GM12865 (cell line): ENCODE data around the gene TSC22D3.

ENCODE experiments used
- DNase-seq: peaks from one replicate; pipeline ENCODE4 v3.0.0; 2010; ENCODE audit warnings: low read depth
- H3K4me3 ChIP-seq: 2 replicates; pipeline ENCODE4 v1.5.1; 2011; ENCODE audit warnings: mild to moderate bottlenecking, low read depth, low read length, control low read depth
- TF ChIP-seq, protein P1 (sequence below): IDR thresholded peaks from 2 replicates; pipeline ENCODE4 v1.5.1; 2011; ENCODE audit warnings: low read length, control low read depth, low read depth, inconsistent platforms; ENCODE audit not compliant: insufficient read depth; ENCODE audit errors: missing control alignments

Gene TSC22D3

DNA sequence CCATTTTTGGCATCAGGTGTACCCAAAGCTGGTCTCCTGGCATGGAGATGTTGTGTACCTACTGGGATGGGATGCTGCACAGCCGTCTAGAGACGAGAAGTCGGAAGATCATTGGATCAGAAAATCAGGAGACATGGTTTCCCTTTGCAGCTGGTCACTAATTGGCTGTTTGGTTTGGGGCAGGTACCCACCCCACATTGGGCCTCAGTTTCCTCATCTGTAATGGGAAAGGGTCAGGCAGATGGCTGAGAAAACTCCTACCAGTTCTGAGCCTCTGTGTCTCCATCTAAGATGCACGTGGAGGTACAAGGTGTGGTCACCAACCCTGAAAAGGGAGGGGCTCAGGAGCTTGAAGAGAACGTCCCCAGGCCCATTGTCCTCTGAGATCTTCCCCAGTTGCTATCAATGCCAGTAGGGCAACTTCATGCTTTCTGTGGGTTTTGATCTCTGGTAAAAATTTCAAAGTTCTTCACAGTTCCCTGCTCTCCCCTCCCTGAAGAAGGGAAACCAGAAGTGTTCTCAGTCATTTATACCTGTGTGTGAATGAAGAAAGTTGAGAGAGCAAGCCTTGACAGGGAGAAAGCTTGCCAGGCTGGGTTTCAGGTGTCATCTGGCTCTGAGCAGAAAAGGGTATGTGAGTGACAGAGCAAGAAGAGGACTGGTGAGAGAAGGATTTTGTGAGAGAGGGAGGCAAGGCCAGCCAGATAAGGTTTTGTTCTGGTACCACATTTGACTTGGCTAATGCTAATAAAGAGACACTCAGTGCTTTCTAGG, 15.1 kb downstream of the TSC22D3 start:
- TF ChIP-seq, protein P1, sequence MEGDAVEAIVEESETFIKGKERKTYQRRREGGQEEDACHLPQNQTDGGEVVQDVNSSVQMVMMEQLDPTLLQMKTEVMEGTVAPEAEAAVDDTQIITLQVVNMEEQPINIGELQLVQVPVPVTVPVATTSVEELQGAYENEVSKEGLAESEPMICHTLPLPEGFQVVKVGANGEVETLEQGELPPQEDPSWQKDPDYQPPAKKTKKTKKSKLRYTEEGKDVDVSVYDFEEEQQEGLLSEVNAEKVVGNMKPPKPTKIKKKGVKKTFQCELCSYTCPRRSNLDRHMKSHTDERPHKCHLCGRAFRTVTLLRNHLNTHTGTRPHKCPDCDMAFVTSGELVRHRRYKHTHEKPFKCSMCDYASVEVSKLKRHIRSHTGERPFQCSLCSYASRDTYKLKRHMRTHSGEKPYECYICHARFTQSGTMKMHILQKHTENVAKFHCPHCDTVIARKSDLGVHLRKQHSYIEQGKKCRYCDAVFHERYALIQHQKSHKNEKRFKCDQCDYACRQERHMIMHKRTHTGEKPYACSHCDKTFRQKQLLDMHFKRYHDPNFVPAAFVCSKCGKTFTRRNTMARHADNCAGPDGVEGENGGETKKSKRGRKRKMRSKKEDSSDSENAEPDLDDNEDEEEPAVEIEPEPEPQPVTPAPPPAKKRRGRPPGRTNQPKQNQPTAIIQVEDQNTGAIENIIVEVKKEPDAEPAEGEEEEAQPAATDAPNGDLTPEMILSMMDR = no peak
- no peak overlapping the region for H3K4me3 ChIP-seq
- peak; percentile 7 for DNase-seq

DNA sequence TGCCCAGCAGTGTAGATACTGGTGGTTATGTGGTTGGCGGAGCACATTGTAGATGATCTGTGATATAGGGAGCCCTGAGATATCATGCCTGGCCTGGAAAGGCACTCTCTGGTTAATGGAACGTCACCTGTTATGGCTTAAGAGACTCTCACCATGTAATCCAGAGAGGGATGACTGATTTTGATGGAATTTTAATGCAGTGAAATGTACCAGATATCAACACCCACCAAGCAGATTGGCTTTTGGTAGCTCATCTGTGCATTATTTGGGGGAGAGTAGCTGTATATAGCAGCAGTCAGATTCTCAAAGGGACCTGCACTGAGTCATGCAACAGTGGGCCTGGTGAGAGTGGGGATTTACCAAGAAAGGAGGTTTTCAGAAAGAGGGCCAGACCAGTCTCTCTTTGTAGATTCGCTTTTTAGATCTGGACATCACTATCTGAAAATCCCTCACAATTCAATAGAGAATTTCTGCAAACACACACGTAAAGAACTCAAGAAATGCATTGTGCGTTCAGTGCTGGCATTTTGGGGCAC, 17.3 kb downstream of the TSC22D3 start:
- no peak for DNase-seq
- no peak overlapping the region for H3K4me3 ChIP-seq
- TF ChIP-seq, protein P1 = no peak

DNA sequence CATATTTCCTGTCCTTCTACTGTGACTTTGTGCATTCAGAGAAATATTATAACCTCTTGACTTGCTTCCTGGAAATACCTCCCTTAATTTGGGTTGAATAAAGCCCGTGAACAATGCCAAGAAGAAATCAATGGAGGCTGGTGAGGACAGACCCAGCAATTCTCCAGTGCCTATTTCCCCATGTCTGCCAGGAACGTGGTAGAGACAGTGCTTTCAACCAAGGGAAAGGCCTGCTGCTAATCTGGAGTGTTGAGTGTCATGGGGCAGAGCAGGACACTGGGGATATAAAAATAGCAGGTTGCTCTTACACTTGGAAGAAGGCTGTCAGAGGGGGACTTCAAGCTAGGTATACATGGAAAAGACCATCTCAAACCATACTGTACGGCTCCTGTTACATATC, 19.9 kb downstream of the TSC22D3 start:
- H3K4me3 ChIP-seq = no peak overlapping the region
- TF ChIP-seq, protein P1 = no peak
- DNase-seq = no peak

DNA sequence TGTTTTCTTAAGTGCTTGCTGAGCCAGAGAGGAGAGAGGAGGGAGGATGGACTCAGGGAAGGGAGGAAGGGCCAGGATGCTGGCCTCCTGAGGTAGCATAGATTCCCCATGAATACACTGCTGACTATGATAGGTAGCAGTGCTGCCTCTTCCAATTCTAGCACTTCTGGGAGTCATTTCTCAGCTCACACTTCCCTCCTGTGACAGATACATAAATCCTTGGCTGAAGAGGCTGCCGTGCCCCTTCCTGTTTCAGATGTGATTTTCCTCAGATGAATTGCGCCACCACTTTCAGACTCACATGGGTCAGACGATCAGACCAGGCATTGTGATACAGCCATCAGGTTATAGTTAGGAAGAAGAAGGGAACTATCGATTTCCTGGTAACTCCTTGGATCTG, 22.4 kb downstream of the TSC22D3 start:
- DNase-seq = no peak
- no peak overlapping the region for H3K4me3 ChIP-seq
- TF ChIP-seq, protein P1 = no peak

DNA sequence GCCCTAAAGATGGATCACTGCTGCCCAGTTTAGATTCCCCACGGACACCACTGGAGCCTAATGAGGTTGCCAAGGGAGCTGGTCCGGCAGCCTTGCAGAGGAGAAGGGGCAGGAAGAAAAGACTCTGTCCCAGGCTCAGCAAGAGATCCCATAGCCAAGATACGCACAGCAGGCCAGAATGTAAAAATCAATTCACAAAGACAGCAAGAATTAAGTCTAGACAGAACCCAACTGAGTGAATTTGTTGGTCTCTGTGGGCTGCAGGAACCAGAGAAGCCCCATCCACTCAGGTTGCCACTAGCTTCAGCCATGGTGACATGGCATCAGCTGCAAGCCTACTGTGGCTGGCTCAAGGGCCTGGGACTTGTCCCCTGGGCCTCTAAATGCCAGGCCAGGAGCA, 22.9 kb downstream of the TSC22D3 start:
- TF ChIP-seq, protein P1 = no peak
- DNase-seq = no peak
- H3K4me3 ChIP-seq = no peak overlapping the region

DNA sequence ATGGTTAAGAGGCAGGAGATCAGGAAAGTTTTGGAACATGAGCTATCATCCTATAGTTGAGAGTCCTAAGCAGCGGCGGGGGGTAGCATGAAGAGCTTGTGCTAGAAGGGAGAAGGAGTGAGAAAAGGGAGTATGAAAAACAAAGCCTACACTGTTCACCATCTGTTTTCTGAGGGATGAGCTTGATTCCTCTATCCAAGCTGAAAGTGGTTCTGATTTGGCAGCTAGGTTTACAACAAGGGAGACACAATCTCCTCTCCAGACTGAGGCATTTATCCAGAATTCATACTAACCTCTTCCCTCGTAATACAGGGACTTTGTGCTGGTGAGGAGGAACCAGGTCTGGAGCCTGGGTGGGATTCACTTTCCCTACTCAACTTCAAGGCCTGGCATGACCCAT, 23.5 kb downstream of the TSC22D3 start:
- H3K4me3 ChIP-seq = no peak overlapping the region
- TF ChIP-seq, protein P1 = no peak
- DNase-seq = no peak
